Activated T-cell treated with anti-CD3 and anti-CD28 coated beads for 48 hours (primary cell): Measurements from ENCODE around the gene CDH12.

Source experiments
- DNase-seq: peaks from one replicate; pipeline ENCODE4 v3.0.0-alpha.2; 2020; ENCODE audit warnings: low read depth

The CDH12 gene

GRCh38 chr5:22764736-22765135, 88.4 kb downstream of the CDH12 start:
- no peak for DNase-seq

- DNase-seq = no peak
Measured at GRCh38 chr5:22757776-22758175, 95.4 kb downstream of the CDH12 start.

GRCh38 chr5:22754155-22754554, 99.0 kb downstream of the CDH12 start:
- no peak for DNase-seq

- no peak for DNase-seq
Measured at GRCh38 chr5:22751536-22751935, 101.6 kb downstream of the CDH12 start.

GRCh38 chr5:22736443-22737003, 116.6 kb downstream of the CDH12 start:
- DNase-seq = no peak

GRCh38 chr5:22734907-22735306, 118.2 kb downstream of the CDH12 start:
- no peak for DNase-seq

GRCh38 chr5:22728610-22729009, 124.5 kb downstream of the CDH12 start:
- DNase-seq = no peak

GRCh38 chr5:22722491-22722890, 130.7 kb downstream of the CDH12 start:
- DNase-seq = no peak

GRCh38 chr5:22722056-22722455, 131.1 kb downstream of the CDH12 start:
- no peak for DNase-seq

GRCh38 chr5:22719842-22720241, 133.3 kb downstream of the CDH12 start:
- no peak for DNase-seq

GRCh38 chr5:22710660-22711059, 142.5 kb downstream of the CDH12 start:
- DNase-seq = no peak

- no peak for DNase-seq
Measured at GRCh38 chr5:22709743-22710142, 143.4 kb downstream of the CDH12 start.

GRCh38 chr5:22708770-22709328, 144.3 kb downstream of the CDH12 start:
- no peak for DNase-seq

GRCh38 chr5:22706901-22707300, 146.2 kb downstream of the CDH12 start:
- no peak for DNase-seq

GRCh38 chr5:22699319-22699718, 153.8 kb downstream of the CDH12 start:
- DNase-seq = no peak

GRCh38 chr5:22693121-22693520, 160.0 kb downstream of the CDH12 start:
- no peak for DNase-seq

- no peak for DNase-seq
Measured at GRCh38 chr5:22683050-22683449, 170.1 kb downstream of the CDH12 start.

- no peak for DNase-seq
Measured at GRCh38 chr5:22678886-22679285, 174.3 kb downstream of the CDH12 start.

- no peak for DNase-seq
Measured at GRCh38 chr5:22673131-22673530, 180.0 kb downstream of the CDH12 start.

- no peak for DNase-seq
Measured at GRCh38 chr5:22669345-22669744, 183.8 kb downstream of the CDH12 start.

GRCh38 chr5:22665801-22666200, 187.3 kb downstream of the CDH12 start:
- DNase-seq = no peak

GRCh38 chr5:22663134-22663533, 190.0 kb downstream of the CDH12 start:
- DNase-seq = no peak

GRCh38 chr5:22662391-22662790, 190.8 kb downstream of the CDH12 start:
- DNase-seq = no peak

- DNase-seq = no peak
Measured at GRCh38 chr5:22651355-22651754, 201.8 kb downstream of the CDH12 start.
